Measurements from ENCODE around the gene NDUFAF2.
"Not testable (repeated sequence)": the region's sequence is repeated elsewhere in the genome, so short reads cannot be mapped to it uniquely, and the experiment has no call there.

The NDUFAF2 gene

GRCh38 chr5:61176631-61177030 lies 231.6 kb downstream of the NDUFAF2 start:
- DNase-seq (ENCODE audit: low read depth, low spot score), result no peak

DNA sequence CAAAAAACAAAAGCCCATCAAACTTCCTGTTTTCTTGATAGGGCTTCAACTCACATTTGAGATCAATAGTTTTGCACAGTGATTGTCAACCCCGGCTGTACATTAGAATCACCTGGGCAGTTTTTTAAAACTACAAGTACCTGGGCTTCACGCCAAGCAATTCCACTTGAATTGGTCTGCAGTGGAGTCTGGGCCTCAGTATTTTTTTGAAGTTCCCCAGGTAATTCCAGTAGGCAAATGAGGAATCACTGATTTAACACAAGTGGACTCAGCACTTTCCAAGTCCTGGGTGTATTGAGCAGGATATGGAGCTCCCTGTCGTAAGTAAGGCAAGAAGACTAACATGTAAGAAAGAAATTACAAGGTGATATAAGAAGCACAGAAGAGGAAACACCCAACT lies 232.1 kb downstream of the NDUFAF2 start:
- no peak for DNase-seq (ENCODE audit: low read depth, low spot score)

DNA sequence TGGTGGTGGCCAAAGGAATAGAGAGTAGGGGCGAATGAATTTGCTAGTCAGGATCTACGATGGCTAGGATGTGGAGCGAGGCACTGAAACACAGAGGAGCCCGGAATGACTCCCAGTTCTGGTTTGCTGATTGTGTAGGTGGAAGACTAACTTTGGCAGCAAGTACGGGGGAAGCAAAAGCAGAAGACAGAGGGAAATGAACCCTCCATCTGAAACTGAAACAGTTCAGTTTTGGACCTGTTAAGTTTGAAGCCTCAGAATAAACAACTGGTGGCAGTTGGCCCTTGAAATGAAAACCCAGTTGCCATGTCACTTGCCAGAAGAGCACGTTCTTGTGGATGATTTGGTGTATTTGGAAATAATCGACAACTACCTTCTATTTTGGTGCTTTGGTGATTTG lies 232.7 kb downstream of the NDUFAF2 start:
- no peak for DNase-seq (ENCODE audit: low read depth, low spot score)

DNA sequence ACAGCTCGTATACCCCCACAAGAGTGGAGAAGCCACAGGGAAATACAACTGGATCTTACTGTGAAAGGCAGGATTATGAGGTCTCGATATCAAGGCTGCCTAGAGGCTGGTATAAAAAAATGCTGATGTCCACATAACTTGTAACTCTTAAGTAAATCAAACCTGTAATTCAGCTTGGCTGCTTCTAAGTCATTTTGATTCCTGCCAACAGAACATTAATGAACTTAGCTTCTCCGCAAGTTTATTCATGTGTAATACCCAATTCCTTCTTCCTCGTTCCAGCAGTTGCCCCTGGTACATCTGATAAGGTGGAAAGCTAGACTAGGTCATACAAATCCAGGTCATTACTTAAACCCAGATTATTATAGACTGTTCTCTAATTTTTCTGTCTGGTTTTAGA lies 233.7 kb downstream of the NDUFAF2 start:
- DNase-seq (ENCODE audit: low read depth, low spot score), result no peak

DNA sequence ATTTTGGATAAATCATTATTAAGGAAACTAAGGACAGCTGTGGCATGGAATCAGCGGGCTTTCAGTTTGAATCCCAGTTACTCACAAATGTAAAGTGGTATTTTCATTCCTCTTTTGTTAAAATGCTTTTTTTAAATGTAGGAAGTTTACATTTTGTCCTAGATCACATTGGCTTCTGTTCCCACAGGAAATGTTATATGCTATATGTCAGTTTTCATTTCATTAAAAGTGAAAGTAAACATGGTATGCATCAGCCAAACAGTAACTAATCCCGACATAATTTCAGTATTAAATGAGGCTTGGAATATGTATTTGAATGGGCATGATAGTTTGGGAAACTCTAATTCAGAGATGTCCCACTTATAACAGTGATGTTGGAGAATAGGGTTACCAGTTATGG lies 235.9 kb downstream of the NDUFAF2 start:
- no peak for DNase-seq (ENCODE audit: low read depth, low spot score)

GRCh38 chr5:61182449-61182848 lies 237.4 kb downstream of the NDUFAF2 start:
- no peak for DNase-seq (ENCODE audit: low read depth, low spot score)

GRCh38 chr5:61183538-61183937 lies 238.5 kb downstream of the NDUFAF2 start:
- no peak for DNase-seq (ENCODE audit: low read depth, low spot score)

DNA sequence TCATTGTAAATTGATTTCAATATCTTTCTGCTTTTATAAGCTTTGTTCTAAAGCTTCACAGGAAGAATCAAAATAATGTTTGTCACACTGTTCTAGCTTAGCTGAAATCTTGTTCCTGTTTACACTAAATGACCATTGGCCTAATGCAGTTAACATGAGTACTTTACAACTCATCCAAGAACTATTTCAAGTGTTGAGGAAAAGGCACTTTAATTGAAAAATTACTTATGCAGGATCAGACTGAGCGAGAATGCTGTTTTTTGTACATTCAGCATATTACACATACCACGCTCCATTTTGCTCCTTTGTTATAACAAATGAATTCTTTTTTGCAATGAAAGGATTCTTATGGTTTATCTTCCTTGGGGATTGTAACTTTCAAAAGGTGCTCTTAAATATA lies 239.7 kb downstream of the NDUFAF2 start:
- DNase-seq (ENCODE audit: low read depth, low spot score), result no peak

DNA sequence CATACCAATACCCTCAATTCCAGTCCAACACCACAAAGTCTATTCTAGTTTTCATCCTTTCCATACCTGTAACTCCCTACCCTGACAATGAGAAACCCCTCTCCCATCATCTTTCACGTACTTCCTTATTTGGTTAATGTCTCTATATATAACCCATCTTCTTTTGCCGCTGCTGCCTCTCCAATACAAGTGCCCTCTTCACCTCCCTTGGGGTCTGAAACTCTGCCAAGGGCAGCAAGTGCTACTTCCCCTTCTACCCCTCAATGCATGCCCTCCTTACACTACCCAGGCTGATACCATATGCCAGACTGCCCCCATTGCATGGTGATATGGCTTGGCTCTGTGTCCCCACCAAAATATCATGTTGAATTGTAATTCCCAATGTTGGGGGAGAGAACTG lies 241.6 kb downstream of the NDUFAF2 start:
- no peak for DNase-seq (ENCODE audit: low read depth, low spot score)

DNA sequence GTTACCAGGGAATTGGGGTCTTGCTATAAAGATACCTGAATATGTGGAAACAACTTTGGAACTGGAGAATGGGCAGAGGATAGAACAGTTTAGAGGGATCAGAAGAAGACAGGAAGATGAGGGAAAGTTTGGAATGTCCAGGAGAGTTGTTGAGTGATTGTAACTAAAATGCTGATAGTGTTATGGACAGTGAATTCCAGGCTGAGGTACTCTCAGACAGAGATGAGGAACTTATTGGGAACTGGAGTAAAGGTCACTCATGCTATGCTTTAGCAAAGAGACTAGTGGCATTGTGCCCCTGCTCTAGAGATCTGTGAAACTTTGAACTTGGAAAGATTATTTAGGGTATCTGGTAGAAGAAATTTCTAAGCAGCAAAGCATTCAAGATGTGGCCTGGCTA lies 242.3 kb downstream of the NDUFAF2 start:
- not testable (repeated sequence) for DNase-seq (ENCODE audit: low read depth, low spot score)

DNA sequence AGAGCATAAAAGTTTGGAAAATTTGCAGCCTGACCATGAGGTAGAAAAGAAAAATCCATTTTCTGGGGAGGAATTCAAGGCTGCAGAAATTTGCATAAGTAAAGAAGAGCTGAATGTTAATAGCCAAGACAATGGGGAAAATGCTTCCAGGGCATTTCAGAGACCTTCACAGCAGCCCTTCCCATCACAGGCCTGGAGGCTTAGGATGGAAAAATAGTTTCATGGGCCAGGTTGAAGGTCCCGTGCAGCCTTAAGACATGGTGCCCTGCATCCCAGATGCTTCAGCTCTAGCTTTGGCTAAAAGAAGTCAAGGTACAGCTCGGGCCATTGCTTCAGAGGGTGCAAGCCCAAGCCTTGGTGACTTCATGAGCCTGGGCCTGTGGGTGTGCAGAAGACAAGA lies 242.8 kb downstream of the NDUFAF2 start:
- not testable (repeated sequence) for DNase-seq (ENCODE audit: low read depth, low spot score)

DNA sequence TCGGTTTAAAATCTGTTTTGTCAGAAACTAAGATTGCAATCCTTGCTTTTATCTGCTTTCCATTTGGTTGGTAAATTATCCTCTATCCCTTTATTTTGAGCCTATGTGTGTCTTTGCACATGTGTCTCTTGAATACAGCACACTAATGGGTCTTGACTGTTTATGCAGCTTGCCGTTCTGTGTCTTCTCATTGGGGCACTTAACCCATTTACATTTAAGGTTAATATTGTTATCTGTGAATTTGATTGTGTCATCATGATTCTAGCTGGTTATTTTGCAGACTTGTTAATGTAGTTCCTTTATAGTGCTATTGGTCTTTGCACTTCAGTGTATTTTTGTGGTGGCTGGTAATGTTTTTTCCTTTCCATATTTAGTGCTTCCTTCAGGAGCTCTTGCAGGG lies 253.6 kb downstream of the NDUFAF2 start:
- DNase-seq (ENCODE audit: low read depth, low spot score), result no peak

- no peak for DNase-seq (ENCODE audit: low read depth, low spot score)
These were observed 255.7 kb downstream of the NDUFAF2 start for GRCh38 chr5:61200582-61201155.

DNA sequence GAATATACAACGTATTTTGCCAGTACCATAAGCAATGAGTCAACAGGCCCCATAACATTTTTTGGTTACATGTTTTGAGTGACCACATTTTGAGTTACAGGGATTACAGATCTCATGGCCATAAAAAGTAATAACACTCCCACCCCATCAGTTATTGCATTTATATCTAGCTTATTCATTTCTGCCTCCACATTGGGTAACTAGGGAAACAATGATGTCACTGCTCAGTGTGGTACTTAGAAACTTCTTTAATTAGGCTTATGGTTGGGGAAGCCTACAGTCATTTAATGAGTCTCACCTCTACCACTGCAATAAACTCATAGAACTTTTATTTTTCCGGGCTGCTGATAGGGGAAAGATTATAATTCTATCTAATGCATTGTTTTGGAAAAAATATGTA lies 257.2 kb downstream of the NDUFAF2 start:
- DNase-seq (ENCODE audit: low read depth, low spot score), result no peak
